Measurements from ENCODE around the gene TBC1D5. TPM values are rescaled to one million over a fixed set of nuclear protein-coding genes. Genes with fewer than 3 reads are reported as not detected.
"Not testable (repeated sequence)": the region's sequence is repeated elsewhere in the genome, so short reads cannot be mapped to it uniquely, and the experiment has no call there.

TBC1D5 gene
- 10 to 100 TPM; 33.1 to 56.1 (median 44.1) TPM for total RNA-seq
- long read RNA-seq, donor 1, partial matches to known transcripts: 3 of 17 reads
- long read RNA-seq, donor 1, other reads (novel, unspliced or antisense): 14 of 17 reads
- long read RNA-seq, donor 2, partial matches to known transcripts: 3 of 12 reads
- long read RNA-seq, donor 2, other reads (novel, unspliced or antisense): 9 of 12 reads

- no peaks in the 10 kb centered on the region for H3K9me3 ChIP-seq
- intact Hi-C loops (cut with DNase I, micrococcal nuclease): loop anchor here in 1 of 2 donors (10.0 kb wide), 1 partner anchor 97 kb away; no protein-coding TSS in a partner anchor
These were observed at the start of gene TBC1D5 for GRCh38 chr3:17742102-17742879. Gene TBC1D5, minus strand, starts transcription at chr3:17742631. Its CDS starts 234,061 bp downstream, at chr3:17508570.

DNA sequence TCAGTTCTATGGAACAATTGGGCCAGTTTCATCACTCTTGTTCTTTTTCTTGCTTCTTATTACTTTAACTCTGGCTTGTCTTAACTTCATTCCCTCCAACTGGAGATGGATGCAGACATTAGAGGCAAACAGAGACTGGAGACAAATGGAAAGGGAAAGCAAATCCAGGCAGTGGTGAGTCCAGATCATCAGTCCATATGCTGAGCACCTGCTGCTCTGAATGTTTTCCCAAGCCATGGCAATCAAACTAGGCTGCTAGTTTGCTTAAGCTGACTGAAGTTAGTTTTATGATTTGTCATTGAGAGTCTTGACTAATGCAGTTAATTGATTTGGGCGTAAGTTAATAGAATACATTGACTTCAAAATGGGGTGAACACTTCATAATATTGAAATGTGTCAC is 41.0 kb upstream of the TBC1D5 start:
- intact Hi-C loops (cut with DNase I, micrococcal nuclease): no loop called here

More at GRCh38 chr3:17742102-17742879, at the start of gene TBC1D5:
- DNase-seq (peak; percentile 95 to 98 (median 98)), ATAC-seq (peak; percentile 90)
- no peak for TF ChIP-seq CTCF (IDR thresholded peaks at IDR 0.05)
- Histone ChIP-seq H3K36me3 (ENCODE audit: low read depth) (no peaks in the 10 kb centered on the region), H3K4me1 (ENCODE audit: low read depth) (peaks cover 28% of the 10 kb centered on the region), H3K4me3 (peak within 1 kb of the TSS; percentile 48)

DNA sequence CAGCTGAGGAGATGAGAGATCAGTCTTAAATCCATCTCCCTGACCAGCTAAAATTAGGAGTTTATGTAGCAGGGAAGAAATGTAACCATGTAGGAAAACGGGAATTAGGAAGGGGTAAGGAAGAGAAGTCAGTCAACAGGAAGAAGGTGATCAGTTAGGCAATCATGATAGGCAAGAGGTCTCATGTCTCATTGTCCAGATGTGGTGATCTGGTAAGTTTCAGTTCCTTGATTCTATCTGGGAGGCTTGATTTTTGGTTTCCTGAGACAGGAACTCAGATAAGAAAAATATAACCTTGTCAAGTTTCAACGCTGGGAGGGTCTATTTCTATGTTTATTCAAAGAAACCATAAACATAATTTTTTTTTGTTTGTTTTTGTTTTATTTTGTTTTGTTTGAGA is 40.3 kb upstream of the TBC1D5 start:
- DNase-seq: no peak
- Histone ChIP-seq H3K4me3 (no peak overlapping the region), H3K9me3 (no peaks in the 10 kb centered on the region), H3K36me3 (ENCODE audit: low read depth) (no peaks in the 10 kb centered on the region), H3K4me1 (ENCODE audit: low read depth) (no peaks in the 10 kb centered on the region)
- intact Hi-C loops (cut with DNase I, micrococcal nuclease): no loop called here
- no peak for TF ChIP-seq CTCF (IDR thresholded peaks at IDR 0.05)
- no peak for ATAC-seq

More for the DNA sequence above, 41.0 kb upstream of the TBC1D5 start:
- no peaks in the 10 kb centered on the region for H3K36me3 ChIP-seq (ENCODE audit: low read depth)
- no peaks in the 10 kb centered on the region for H3K4me1 ChIP-seq (ENCODE audit: low read depth)
- H3K9me3 ChIP-seq: no peaks in the 10 kb centered on the region
- TF ChIP-seq CTCF (IDR thresholded peaks at IDR 0.05): no peak
- DNase-seq: no peak
- no peak overlapping the region for H3K4me3 ChIP-seq
- ATAC-seq: no peak

- H3K36me3 ChIP-seq (ENCODE audit: low read depth); intact Hi-C loops (cut with DNase I, micrococcal nuclease); DNase-seq; H3K4me1 ChIP-seq (ENCODE audit: low read depth); ATAC-seq; H3K4me3 ChIP-seq; H3K9me3 ChIP-seq: not testable (repeated sequence)
These were observed 37.9 kb upstream of the TBC1D5 start for GRCh38 chr3:17780369-17780768.

DNA sequence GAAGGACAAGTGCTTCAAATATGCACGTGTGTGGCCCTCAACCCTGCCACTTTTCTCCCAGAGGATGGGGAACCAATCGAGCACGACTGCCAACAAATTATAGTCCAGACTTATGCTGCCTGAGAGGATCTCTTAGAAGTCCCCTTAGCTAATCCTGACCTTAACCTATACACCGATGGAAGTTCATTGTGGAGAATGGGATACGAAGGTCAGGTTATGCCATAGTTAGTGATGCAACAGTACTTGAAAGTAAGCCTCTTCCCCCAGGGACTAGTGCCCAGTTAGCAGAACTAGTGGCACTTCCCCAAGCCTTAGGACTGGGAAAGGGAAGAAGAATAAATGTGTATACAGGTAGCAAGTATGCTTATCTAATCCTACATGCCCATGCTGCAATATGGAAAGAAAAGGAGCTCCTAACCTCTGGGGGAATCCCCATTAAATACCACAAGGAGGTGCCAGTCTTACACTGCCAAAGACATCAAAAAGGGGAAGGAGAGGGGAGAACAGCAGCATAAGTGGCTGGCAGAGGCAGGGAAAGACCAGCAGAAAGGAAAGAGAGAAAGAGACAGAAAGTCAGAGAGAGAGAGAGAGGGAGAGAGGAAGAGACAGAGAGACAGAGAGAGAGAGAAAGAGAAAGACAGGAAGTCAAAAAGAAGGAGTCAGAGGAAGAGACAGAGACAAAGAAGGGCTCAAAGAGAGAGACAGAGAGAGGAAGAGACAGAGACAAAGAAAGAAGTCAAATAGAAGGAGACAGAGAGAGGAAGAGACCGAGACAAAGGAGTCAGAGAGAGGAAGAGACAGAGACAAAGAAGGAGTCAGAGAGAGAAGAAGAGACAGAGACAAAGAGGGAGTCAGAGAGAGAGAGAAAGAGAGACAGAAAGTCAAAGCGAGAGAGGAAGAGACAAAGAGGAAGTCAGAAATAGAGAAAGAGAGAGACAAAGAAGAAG is 37.1 kb upstream of the TBC1D5 start:
- H3K4me1 ChIP-seq (ENCODE audit: low read depth); intact Hi-C loops (cut with DNase I, micrococcal nuclease); ATAC-seq; DNase-seq; H3K36me3 ChIP-seq (ENCODE audit: low read depth); H3K4me3 ChIP-seq; H3K9me3 ChIP-seq: not testable (repeated sequence)

DNA sequence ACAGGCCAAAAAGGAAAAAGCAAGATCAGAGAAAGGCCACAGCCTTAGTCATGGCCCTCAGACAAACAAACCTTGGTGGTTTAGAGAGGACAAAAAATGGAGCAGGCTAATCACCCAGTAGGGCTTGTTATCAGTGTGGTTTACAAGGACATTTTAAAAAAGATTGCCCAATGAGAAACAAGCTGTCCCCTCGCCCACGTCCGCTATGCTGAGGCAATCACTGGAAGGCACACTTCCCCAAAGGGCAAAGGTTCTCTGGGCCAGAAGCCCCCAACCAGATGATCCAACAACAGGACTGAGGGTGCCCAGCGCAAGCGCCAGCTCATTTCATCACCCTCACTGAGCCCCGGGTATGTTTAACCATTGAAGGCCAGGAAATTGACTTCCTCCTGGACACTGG is 34.9 kb upstream of the TBC1D5 start:
- intact Hi-C loops (cut with DNase I, micrococcal nuclease); DNase-seq; H3K4me1 ChIP-seq (ENCODE audit: low read depth); H3K9me3 ChIP-seq; ATAC-seq; H3K4me3 ChIP-seq; H3K36me3 ChIP-seq (ENCODE audit: low read depth): not testable (repeated sequence)

All from mucosa of descending colon (tissue), 3 donors.